GM12892 (cell line): ENCODE results near the gene MPPED1.

Experiments
- DNase-seq: peaks from one replicate; pipeline ENCODE4 v3.0.0; 2011; ENCODE audit not compliant: insufficient read length
- FAIRE-seq: peaks from 2 replicates; lab custom pipeline; 2011; peaks lifted over from hg19 to GRCh38; lab: Jason Lieb, UNC
- POLR2A ChIP-seq: IDR thresholded peaks from 2 replicates; pipeline ENCODE4 v1.6.1; 2011; ENCODE audit warnings: low read depth, low read length, control low read depth
- POLR2AphosphoS5 ChIP-seq: IDR thresholded peaks from 2 replicates; pipeline ENCODE4 v1.6.1; 2011; ENCODE audit warnings: low read depth, low read length, control low read depth
- TAF1 ChIP-seq: IDR thresholded peaks from 2 replicates; pipeline ENCODE4 v1.6.1; 2011; ENCODE audit warnings: low read depth, mild to moderate bottlenecking, control low read depth, low read length, borderline replicate concordance

The MPPED1 gene

GRCh38 chr22:43448048-43448447, 36.2 kb downstream of the MPPED1 start:
- DNase-seq: no peak
- FAIRE-seq: no peak
- TF ChIP-seq TAF1 (no peak), POLR2A (no peak), POLR2AphosphoS5 (no peak)

GRCh38 chr22:43449205-43449830, 37.5 kb downstream of the MPPED1 start:
- TF ChIP-seq TAF1 (no peak), POLR2AphosphoS5 (no peak), POLR2A (no peak)
- DNase-seq (no peak), FAIRE-seq (no peak)

- FAIRE-seq: no peak
- TF ChIP-seq TAF1 (no peak), POLR2A (no peak), POLR2AphosphoS5 (no peak)
- no peak for DNase-seq
These were observed 38.0 kb downstream of the MPPED1 start for GRCh38 chr22:43449831-43450225.

GRCh38 chr22:43451371-43452050, 39.7 kb downstream of the MPPED1 start:
- DNase-seq (no peak), FAIRE-seq (no peak)
- TF ChIP-seq POLR2AphosphoS5 (no peak), TAF1 (no peak), POLR2A (no peak)

- DNase-seq: no peak
- no peak for FAIRE-seq
- TF ChIP-seq POLR2A: no peak
- no peak for TF ChIP-seq POLR2AphosphoS5
- TF ChIP-seq TAF1: no peak
These were observed 44.0 kb downstream of the MPPED1 start for GRCh38 chr22:43455846-43456245.

GRCh38 chr22:43457002-43457401, 45.2 kb downstream of the MPPED1 start:
- TF ChIP-seq POLR2AphosphoS5 (no peak), POLR2A (no peak), TAF1 (no peak)
- DNase-seq: no peak
- FAIRE-seq: no peak

- no peak for TF ChIP-seq TAF1
- TF ChIP-seq POLR2A: no peak
- no peak for TF ChIP-seq POLR2AphosphoS5
- FAIRE-seq (no peak), DNase-seq (no peak)
These were observed 50.9 kb downstream of the MPPED1 start for GRCh38 chr22:43462701-43463100.

- FAIRE-seq: no peak
- no peak for DNase-seq
- TF ChIP-seq TAF1: no peak
- no peak for TF ChIP-seq POLR2AphosphoS5
These were observed 53.0 kb downstream of the MPPED1 start for GRCh38 chr22:43464809-43465208.

GRCh38 chr22:43465291-43466015, 53.6 kb downstream of the MPPED1 start:
- no peak for TF ChIP-seq TAF1
- TF ChIP-seq POLR2AphosphoS5: no peak
- TF ChIP-seq POLR2A: no peak
- DNase-seq (no peak), FAIRE-seq (no peak)

- TF ChIP-seq POLR2AphosphoS5: no peak
- no peak for TF ChIP-seq TAF1
- DNase-seq: no peak
- no peak for FAIRE-seq
These were observed 54.9 kb downstream of the MPPED1 start for GRCh38 chr22:43466710-43467109.

GRCh38 chr22:43467216-43467940, 55.6 kb downstream of the MPPED1 start:
- TF ChIP-seq POLR2A (no peak), POLR2AphosphoS5 (no peak), TAF1 (no peak)
- DNase-seq (no peak), FAIRE-seq (no peak)

GRCh38 chr22:43470253-43470652, 58.4 kb downstream of the MPPED1 start:
- DNase-seq (no peak), FAIRE-seq (no peak)
- TF ChIP-seq TAF1 (no peak), POLR2A (no peak), POLR2AphosphoS5 (no peak)
